Astrocyte (in vitro differentiated cells and primary cell): ENCODE measurements around the gene IYD.

Experiments
- CTCF ChIP-seq: IDR thresholded peaks from 2 replicates; pipeline ENCODE4 v1.5.1; 2011; ENCODE audit warnings: low read depth, mild to moderate bottlenecking, inconsistent platforms, low read length, moderate library complexity; ENCODE audit not compliant: insufficient read depth
- EZH2 ChIP-seq: IDR thresholded peaks from 2 replicates; pipeline ENCODE4 v1.6.1; 2012; ENCODE audit warnings: mild to moderate bottlenecking, low read length, inconsistent platforms; ENCODE audit not compliant: insufficient read depth

- TF ChIP-seq CTCF (no peak), EZH2 (no peak)
These were observed 23.8 kb downstream of the IYD start for GRCh38 chr6:150392452-150393220.
